T follicular helper cell (primary cell): ENCODE data around the gene SRD5A3.

ENCODE experiments used
- DNase-seq: peaks from one replicate; pipeline ENCODE4 v3.0.0-alpha.2; 2020; ENCODE audit warnings: low read depth

The SRD5A3 gene

DNA sequence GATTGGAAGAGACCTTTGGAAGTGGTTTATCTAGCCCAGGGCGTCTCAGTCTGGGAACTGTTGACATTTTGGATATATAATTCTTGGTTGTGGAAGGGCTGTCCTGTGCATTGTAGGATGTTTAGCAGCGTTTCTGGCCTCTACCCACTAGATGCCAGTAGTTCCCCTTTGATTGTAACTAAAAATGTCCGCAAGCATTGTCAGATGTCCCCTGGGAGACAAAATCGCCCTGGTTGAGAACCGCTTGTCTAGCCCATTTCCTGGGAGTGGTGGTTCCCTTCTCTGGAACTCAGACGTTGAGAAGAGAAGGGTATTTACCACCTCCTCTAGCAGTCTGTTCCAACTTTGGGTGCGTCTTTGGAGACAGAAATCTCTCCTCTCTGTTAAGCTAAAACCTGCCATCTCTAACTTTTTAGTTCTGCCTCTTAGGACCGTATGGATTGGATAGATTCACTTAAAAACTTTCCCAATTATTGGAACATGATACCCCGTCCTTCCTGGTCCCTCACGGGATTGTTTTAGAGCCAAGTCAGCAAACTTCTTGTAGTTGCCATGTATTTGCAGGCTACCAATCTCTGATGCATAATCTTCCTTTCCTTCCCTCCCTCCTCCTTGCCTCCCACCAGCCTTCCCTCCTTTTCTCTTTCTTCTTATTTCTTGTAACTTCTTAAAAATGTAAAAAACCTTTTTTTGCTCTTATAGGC is 63.6 kb downstream of the SRD5A3 start:
- no peak for DNase-seq

DNA sequence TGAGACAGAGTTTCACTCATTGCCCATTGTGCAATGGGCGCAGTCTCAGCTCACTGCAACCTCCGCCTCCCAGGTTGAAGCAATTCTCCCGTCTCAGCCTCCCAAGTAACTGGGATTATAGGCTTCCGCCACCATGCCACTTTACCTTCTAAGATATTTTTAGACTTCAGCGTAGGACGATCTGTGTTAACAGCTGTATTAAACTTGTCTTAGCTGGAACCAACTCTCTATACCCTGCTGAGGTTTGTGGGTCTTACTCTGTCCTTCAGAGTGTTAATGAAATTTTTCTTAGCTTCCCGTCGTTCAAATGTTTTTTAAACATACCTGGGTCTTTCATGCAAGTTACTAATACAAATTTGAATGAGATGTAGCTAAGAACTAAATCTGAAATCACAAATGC is 64.4 kb downstream of the SRD5A3 start:
- DNase-seq: no peak

DNA sequence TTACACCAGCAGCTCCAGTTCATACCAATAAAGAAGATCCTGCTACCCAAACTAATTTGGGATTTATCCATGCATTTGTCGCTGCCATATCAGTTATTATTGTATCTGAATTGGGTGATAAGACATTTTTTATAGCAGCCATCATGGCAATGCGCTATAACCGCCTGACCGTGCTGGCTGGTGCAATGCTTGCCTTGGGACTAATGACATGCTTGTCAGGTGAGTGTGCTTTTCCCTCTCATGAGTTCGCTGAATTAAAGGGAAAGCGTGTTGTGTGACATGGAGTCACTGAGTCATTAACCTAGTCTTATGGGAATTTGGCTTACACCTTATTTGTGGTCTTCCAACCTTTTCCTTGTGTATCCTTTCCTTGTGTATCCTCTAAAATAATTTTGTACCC is 65.6 kb downstream of the SRD5A3 start:
- no peak for DNase-seq

DNA sequence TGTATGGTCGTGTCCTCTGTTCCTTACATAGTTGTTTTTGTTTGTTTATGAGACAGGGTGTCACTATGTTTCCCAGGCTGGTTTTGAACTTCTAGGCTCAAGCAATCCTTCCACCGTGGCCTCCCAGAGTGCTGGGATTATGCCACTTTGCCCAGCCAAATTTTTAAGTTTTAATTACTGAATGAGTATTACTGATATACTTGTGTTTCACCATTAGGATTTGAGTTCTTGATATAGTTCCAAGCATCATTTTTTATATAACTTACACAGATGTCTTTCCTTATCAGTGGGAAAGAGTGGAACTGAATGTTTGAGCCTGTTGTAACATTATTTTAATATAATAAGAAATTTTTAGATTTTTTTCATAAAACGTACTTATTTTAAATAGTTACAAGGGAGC is 70.1 kb downstream of the SRD5A3 start:
- DNase-seq: no peak
